ENCODE results near the gene RANBP3. TPM values are rescaled to one million over a fixed set of nuclear protein-coding genes. Genes with fewer than 3 reads are reported as not detected.
A peak's percentile ranks its signal among the peaks of the same experiment; 100 is the strongest.
"Not testable (repeated sequence)": the region's sequence is repeated elsewhere in the genome, so short reads cannot be mapped to it uniquely, and the experiment has no call there.

RANBP3 gene, protein sequence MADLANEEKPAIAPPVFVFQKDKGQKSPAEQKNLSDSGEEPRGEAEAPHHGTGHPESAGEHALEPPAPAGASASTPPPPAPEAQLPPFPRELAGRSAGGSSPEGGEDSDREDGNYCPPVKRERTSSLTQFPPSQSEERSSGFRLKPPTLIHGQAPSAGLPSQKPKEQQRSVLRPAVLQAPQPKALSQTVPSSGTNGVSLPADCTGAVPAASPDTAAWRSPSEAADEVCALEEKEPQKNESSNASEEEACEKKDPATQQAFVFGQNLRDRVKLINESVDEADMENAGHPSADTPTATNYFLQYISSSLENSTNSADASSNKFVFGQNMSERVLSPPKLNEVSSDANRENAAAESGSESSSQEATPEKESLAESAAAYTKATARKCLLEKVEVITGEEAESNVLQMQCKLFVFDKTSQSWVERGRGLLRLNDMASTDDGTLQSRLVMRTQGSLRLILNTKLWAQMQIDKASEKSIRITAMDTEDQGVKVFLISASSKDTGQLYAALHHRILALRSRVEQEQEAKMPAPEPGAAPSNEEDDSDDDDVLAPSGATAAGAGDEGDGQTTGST
- total RNA-seq, result 70.0 and 76.1 TPM in 2 replicates

DNA sequence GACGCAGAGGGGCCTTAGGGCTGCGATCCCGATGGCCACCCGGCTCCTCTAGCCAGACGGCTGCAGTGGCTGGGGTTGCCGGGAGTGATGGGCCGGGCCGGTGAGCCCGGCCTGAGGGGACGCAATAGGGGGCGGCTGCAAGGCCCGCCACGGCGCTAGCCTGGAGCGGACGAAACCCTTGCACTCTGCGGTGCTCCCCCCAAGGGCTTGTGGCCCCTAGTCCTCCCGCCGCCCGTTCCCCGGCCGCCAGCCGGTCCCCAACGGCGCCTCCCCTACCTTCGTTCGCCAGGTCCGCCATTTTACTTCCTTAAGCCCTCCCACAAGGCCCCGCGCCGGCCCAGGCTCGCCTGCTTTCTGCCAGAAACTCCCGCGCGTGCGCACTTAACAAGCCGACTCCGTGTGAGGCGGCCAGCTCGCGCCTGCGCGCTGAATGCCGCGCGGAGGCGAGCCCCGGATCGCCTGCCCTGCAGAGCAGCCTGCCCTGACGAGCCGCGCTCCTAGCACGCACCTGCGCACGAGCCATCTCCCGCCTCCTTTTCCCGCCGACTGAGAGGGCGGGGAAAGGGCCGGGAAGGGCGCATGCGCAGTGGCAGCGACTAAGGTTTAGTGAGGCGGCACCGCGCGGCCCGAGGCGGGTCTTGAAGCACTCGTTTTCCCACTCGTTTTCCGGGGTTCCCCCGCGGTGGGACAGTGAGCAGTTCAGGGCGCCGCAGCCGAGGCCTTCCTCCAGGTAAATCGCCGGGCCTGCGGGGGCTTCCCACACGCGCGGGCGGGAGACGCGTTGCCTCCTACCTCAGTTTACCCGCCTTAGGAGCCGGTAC is at the start of gene RANBP3:
RANBP3 (minus strand) TSS at position 356 of the 821 bp plus-strand sequence; CDS start at position 298, 58 bp downstream.
- peak; percentile 98 for DNase-seq (ENCODE audit: low read depth)
- H3K36me3 ChIP-seq (ENCODE audit: control insufficient read depth, insufficient read depth, low read length), result no peaks in the 10 kb centered on the region
- H3K4me3 ChIP-seq (ENCODE audit: low read depth, low read length), result peak within 1 kb of the TSS; percentile 93
- TF ChIP-seq, protein P1, sequence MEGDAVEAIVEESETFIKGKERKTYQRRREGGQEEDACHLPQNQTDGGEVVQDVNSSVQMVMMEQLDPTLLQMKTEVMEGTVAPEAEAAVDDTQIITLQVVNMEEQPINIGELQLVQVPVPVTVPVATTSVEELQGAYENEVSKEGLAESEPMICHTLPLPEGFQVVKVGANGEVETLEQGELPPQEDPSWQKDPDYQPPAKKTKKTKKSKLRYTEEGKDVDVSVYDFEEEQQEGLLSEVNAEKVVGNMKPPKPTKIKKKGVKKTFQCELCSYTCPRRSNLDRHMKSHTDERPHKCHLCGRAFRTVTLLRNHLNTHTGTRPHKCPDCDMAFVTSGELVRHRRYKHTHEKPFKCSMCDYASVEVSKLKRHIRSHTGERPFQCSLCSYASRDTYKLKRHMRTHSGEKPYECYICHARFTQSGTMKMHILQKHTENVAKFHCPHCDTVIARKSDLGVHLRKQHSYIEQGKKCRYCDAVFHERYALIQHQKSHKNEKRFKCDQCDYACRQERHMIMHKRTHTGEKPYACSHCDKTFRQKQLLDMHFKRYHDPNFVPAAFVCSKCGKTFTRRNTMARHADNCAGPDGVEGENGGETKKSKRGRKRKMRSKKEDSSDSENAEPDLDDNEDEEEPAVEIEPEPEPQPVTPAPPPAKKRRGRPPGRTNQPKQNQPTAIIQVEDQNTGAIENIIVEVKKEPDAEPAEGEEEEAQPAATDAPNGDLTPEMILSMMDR (IDR thresholded peaks at IDR 0.05; ENCODE audit: insufficient read depth, low read length, poor library complexity, severe bottlenecking), result no peak
- H3K27me3 ChIP-seq (ENCODE audit: control insufficient read depth, insufficient read depth, low read length), result no peaks in the 10 kb centered on the region

DNA sequence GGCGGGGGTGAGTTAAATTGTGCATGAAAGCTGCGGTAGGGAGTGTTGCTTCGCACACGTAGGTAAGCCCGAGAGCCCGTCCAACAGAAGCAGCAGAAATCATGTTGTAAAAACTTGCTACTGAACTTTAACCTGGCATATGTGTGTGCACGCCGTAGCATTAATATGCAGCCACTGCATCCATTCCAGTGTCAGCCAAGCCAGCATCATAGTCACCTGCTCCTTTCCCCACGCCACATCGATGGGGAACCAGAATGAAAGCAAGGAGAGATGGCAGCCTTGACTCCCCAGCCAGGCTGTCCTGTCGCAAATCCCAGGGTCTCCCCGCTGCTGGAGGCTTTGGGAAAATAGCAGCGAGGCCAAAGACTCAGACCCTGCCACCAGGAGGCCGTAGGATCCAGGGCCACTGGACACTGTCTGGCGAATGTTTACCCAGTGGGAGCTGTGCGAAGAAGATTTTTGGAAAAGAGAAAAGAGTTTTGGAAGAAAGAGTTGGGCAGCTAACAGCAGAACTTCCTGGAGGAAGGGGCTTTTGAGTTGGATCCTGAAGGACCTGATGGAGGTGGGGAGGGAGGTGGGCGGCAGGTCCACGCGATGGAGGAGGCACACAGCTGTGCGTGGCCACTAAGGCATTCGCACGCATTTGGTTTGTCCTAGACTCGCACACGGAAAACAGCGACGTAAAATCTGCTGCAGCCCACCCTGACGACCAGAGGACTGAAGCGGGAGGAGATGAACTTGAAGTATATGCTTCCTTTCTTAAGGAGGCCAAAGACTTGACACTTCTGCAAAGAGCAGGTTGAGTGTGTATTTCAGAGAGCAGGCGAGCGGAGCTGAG is 48.7 kb upstream of the RANBP3 start:
- Histone ChIP-seq H3K36me3 (ENCODE audit: control insufficient read depth, insufficient read depth, low read length) (no peaks in the 10 kb centered on the region), H3K27me3 (ENCODE audit: control insufficient read depth, insufficient read depth, low read length) (no peaks in the 10 kb centered on the region), H3K4me3 (ENCODE audit: low read depth, low read length) (no peak overlapping the region)
- TF ChIP-seq, protein P1 (IDR thresholded peaks at IDR 0.05; ENCODE audit: insufficient read depth, low read length, poor library complexity, severe bottlenecking), result no peak
- no peak for DNase-seq (ENCODE audit: low read depth)

DNA sequence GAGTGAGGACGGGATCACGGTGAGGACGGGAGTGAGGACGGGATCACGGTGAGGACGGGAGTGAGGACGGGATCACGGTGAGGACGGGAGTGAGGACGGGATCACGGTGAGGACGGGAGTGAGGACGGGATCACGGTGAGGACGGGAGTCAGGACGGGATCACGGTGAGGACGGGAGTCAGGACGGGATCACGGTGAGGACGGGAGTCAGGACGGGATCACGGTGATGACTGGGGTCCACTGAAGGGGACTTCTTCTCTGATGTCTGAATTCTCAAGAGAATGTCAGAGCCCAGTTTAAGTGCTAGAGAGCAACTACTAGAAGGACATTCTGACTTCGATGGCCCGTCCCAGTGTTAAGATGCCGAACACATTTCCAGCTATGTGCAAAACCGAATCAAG is 46.8 kb upstream of the RANBP3 start:
- H3K36me3 ChIP-seq (ENCODE audit: control insufficient read depth, insufficient read depth, low read length); H3K4me3 ChIP-seq (ENCODE audit: low read depth, low read length); DNase-seq (ENCODE audit: low read depth); H3K27me3 ChIP-seq (ENCODE audit: control insufficient read depth, insufficient read depth, low read length): not testable (repeated sequence)

DNA sequence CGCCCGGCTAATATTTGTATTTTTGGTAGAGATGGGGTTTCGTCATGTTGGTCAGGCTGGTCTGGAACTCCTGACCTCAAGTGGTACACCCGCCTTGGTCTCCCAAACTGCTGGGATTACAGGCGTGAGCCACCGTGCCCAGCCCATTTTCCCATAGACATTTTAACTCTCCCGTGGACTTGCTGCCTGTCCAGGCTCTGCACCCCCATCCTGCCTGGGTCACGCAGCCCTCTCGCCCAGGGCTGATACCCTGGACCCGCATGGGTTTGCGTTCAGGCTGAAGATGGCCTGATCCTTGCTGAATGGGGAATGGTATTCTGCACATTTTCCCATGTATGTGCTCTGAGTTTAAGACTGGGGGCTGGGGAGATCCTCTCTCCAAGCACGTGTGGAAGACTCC is 46.0 kb upstream of the RANBP3 start:
- DNase-seq (ENCODE audit: low read depth), result no peak
- Histone ChIP-seq H3K4me3 (ENCODE audit: low read depth, low read length) (no peak overlapping the region), H3K27me3 (ENCODE audit: control insufficient read depth, insufficient read depth, low read length) (no peaks in the 10 kb centered on the region), H3K36me3 (ENCODE audit: control insufficient read depth, insufficient read depth, low read length) (no peaks in the 10 kb centered on the region)
- TF ChIP-seq, protein P1 (IDR thresholded peaks at IDR 0.05; ENCODE audit: insufficient read depth, low read length, poor library complexity, severe bottlenecking), result no peak

- TF ChIP-seq, protein P1 (IDR thresholded peaks at IDR 0.05; ENCODE audit: insufficient read depth, low read length, poor library complexity, severe bottlenecking), result no peak
- H3K36me3 ChIP-seq (ENCODE audit: control insufficient read depth, insufficient read depth, low read length), result no peaks in the 10 kb centered on the region
- no peaks in the 10 kb centered on the region for H3K27me3 ChIP-seq (ENCODE audit: control insufficient read depth, insufficient read depth, low read length)
- peak; percentile 35 for DNase-seq (ENCODE audit: low read depth)
- no peak overlapping the region for H3K4me3 ChIP-seq (ENCODE audit: low read depth, low read length)
Measured at GRCh38 chr19:6023085-6023682, 45.2 kb upstream of the RANBP3 start.
